HG02571 (cell line): ENCODE results near the gene DNAH14.
"Not testable (repeated sequence)": the region's sequence is repeated elsewhere in the genome, so short reads cannot be mapped to it uniquely, and the experiment has no call there.

Experiments
- ATAC-seq: cut with Tn5 transposase; IDR thresholded peaks from one replicate; pipeline ENCODE4 v1.9.1; 2021; ENCODE audit warnings: mild to moderate bottlenecking, moderate library complexity; ENCODE audit not compliant: unreplicated experiment

The DNAH14 gene

GRCh38 chr1:225143001-225143400 is 213.5 kb downstream of the DNAH14 start:
- ATAC-seq = no peak

- no peak for ATAC-seq
These were observed 217.0 kb downstream of the DNAH14 start for GRCh38 chr1:225146478-225146877.

- ATAC-seq = not testable (repeated sequence)
These were observed 218.3 kb downstream of the DNAH14 start for GRCh38 chr1:225147791-225148190.

GRCh38 chr1:225152061-225152460 is 222.6 kb downstream of the DNAH14 start:
- no peak for ATAC-seq

- no peak for ATAC-seq
These were observed 226.1 kb downstream of the DNAH14 start for GRCh38 chr1:225155555-225155954.

- ATAC-seq = no peak
These were observed 226.8 kb downstream of the DNAH14 start for GRCh38 chr1:225156254-225156653.

- no peak for ATAC-seq
These were observed 228.8 kb downstream of the DNAH14 start for GRCh38 chr1:225158291-225158690.

- ATAC-seq = no peak
These were observed 230.3 kb downstream of the DNAH14 start for GRCh38 chr1:225159793-225160192.

GRCh38 chr1:225177409-225177808 is 247.9 kb downstream of the DNAH14 start:
- not testable (repeated sequence) for ATAC-seq

- ATAC-seq = no peak
These were observed 250.2 kb downstream of the DNAH14 start for GRCh38 chr1:225179686-225180085.

- no peak for ATAC-seq
These were observed 253.2 kb downstream of the DNAH14 start for GRCh38 chr1:225182716-225183115.

- ATAC-seq = no peak
These were observed 261.8 kb downstream of the DNAH14 start for GRCh38 chr1:225191199-225191753.

GRCh38 chr1:225201447-225201846 is 272.0 kb downstream of the DNAH14 start:
- ATAC-seq = no peak

- no peak for ATAC-seq
These were observed 278.3 kb downstream of the DNAH14 start for GRCh38 chr1:225207791-225208190.

- no peak for ATAC-seq
These were observed 279.7 kb downstream of the DNAH14 start for GRCh38 chr1:225209153-225209552.

- ATAC-seq = not testable (repeated sequence)
These were observed 280.7 kb downstream of the DNAH14 start for GRCh38 chr1:225210180-225210579.

GRCh38 chr1:225211694-225212442 is 282.4 kb downstream of the DNAH14 start:
- not testable (repeated sequence) for ATAC-seq

GRCh38 chr1:225224287-225224686 is 294.8 kb downstream of the DNAH14 start:
- no peak for ATAC-seq

- ATAC-seq = no peak
These were observed 296.2 kb downstream of the DNAH14 start for GRCh38 chr1:225225681-225226080.

- no peak for ATAC-seq
These were observed 299.4 kb downstream of the DNAH14 start for GRCh38 chr1:225228871-225229303.

GRCh38 chr1:225229429-225229828 is 300.0 kb downstream of the DNAH14 start:
- ATAC-seq = not testable (repeated sequence)

GRCh38 chr1:225230483-225230882 is 301.0 kb downstream of the DNAH14 start:
- ATAC-seq = no peak
